Activated CD4-positive, alpha-beta T cell treated with anti-CD3 and anti-CD28 coated beads, Interleukin-2, amount 10 ng/mL, durations not matched to agents 7 days and 5 days (primary cell): ENCODE results near the gene ARL3. TPM values are rescaled to one million over a fixed set of nuclear protein-coding genes. Genes with fewer than 3 reads are reported as not detected.
"Not testable (repeated sequence)": the region's sequence is repeated elsewhere in the genome, so short reads cannot be mapped to it uniquely, and the experiment has no call there.

Experiments used
- CTCF ChIA-PET: fragments of 350-600 bp; sonication (Branson Sonifier 250); formaldehyde crosslinking; loops from one replicate; lab custom pipeline; 2021; ENCODE audit warnings: antibody characterized with exemption; lab: Charles Lee
- POLR2A ChIA-PET: fragments of 350-600 bp; sonication (Branson Sonifier 250); formaldehyde crosslinking; loops from one replicate; lab custom pipeline; 2021; ENCODE audit warnings: antibody characterized with exemption; lab: Charles Lee
- DNase-seq: peaks from one replicate; pipeline ENCODE4 v3.0.0-alpha.2; 2020
- H3K27ac Mint-ChIP-seq: one replicate; pipeline ENCODE4 v1.8.0; 2021; ENCODE audit warnings: mild to moderate bottlenecking, moderate library complexity, mixed read lengths
- H3K27me3 Mint-ChIP-seq: one replicate; pipeline ENCODE4 v1.8.0; 2021; ENCODE audit warnings: mixed read lengths
- H3K36me3 Mint-ChIP-seq: one replicate; pipeline ENCODE4 v1.8.0; 2021; ENCODE audit warnings: low read depth, mixed read lengths
- H3K4me1 Mint-ChIP-seq: one replicate; pipeline ENCODE4 v1.8.0; 2021; ENCODE audit warnings: mixed read lengths
- H3K4me3 Mint-ChIP-seq: one replicate; pipeline ENCODE4 v1.8.0; 2021; ENCODE audit warnings: mild to moderate bottlenecking, moderate library complexity, mixed read lengths
- H3K9me3 Mint-ChIP-seq: one replicate; pipeline ENCODE4 v1.8.0; 2021; ENCODE audit warnings: mixed read lengths
- total RNA-seq, 2 experiments: library from RNA; stranded (reverse); gene quantifications; one replicate each; pipeline ENCODE4 v1.2.3, GENCODE V29; 2021

Gene ARL3
- 1 to 10 TPM; 4.4 to 5.0 TPM for total RNA-seq

GRCh38 chr10:102713814-102714620 is at the start of gene ARL3:
ARL3 (minus strand) TSS chr10:102714397; CDS start chr10:102714275, 122 bp downstream.
- Mint-ChIP-seq H3K27me3 (no peaks in the 10 kb centered on the region), H3K36me3 (peaks cover 10% of the 10 kb centered on the region), H3K27ac (peak within 1 kb of the TSS; percentile 82), H3K4me3 (peak within 1 kb of the TSS; percentile 81), H3K4me1 (peaks cover 56% of the 10 kb centered on the region), H3K9me3 (no peaks in the 10 kb centered on the region)
- ChIA-PET CTCF (interaction anchor here (0.7 to 2.6 kb wide), 27 partner anchors 9 to 210 kb away, joined by 3 to 14 read pairs (median 4); partner anchors contain the start of genes CNNM2, SUFU and WBP1L), POLR2A (interaction anchor here (0.5 to 0.9 kb wide), 8 partner anchors 22 to 1204 kb away, joined by 3 to 4 read pairs (median 3); partner anchors contain the start of gene WBP1L)
- DNase-seq = peak; percentile 97

DNA sequence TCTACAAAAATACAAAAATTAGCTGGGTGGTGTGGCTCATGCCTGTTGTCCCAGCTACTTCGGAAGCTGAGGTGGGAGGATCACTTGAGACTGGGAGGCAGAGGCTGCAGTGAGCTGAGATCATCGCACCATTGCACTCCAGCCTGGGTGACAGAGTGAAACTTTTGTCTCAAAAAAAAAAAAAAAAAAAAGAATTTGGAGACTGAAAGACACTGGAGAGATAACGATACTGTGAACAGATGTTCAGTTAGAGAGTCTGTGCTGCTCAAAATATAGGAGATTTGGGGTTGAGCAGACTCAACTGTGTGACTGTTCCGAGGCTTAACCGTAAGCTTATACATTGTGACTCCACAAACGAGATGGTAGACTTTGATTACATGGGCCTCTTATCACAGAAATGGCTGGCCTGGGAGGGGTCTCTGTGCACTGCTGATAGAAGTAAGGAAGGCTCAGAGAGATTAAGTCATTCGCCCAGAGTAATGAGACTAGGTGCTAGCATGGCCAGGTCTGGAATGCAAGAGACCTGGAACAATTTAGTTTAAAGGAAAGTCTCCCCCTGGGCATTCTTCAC is 48.9 kb upstream of the ARL3 start:
- Mint-ChIP-seq H3K36me3 (peaks cover 38% of the 10 kb centered on the region), H3K27ac (peak overlapping the region; percentile 25), H3K9me3 (no peaks in the 10 kb centered on the region), H3K4me1 (peaks cover 30% of the 10 kb centered on the region), H3K27me3 (no peaks in the 10 kb centered on the region), H3K4me3 (no peak overlapping the region)
- no peak for DNase-seq
- ChIA-PET CTCF (interaction anchor here (0.6 to 1.7 kb wide), 5 partner anchors 11 to 647 kb away, joined by 3 read pairs; no protein-coding TSS in a partner anchor), POLR2A (no interaction called here)

- H3K27me3 Mint-ChIP-seq = no peaks in the 10 kb centered on the region
- no peak overlapping the region for H3K27ac Mint-ChIP-seq
- H3K9me3 Mint-ChIP-seq = no peaks in the 10 kb centered on the region
- H3K4me1 Mint-ChIP-seq = peaks cover 29% of the 10 kb centered on the region
- POLR2A ChIA-PET = no interaction called here
- CTCF ChIA-PET = interaction anchor here (0.5 to 1.7 kb wide), 5 partner anchors 11 to 264 kb away, joined by 3 read pairs; no protein-coding TSS in a partner anchor
- H3K4me3 Mint-ChIP-seq = no peak overlapping the region
- H3K36me3 Mint-ChIP-seq = peaks cover 38% of the 10 kb centered on the region
- no peak for DNase-seq
Observed at GRCh38 chr10:102762401-102763015, 48.3 kb upstream of the ARL3 start.

GRCh38 chr10:102761981-102762380 is 47.8 kb upstream of the ARL3 start:
- DNase-seq = no peak
- no peaks in the 10 kb centered on the region for H3K27me3 Mint-ChIP-seq
- CTCF ChIA-PET = interaction anchor here (0.5 to 1.3 kb wide), 2 partner anchors 10 to 264 kb away, joined by 3 read pairs; no protein-coding TSS in a partner anchor
- no peak overlapping the region for H3K27ac Mint-ChIP-seq
- H3K9me3 Mint-ChIP-seq = no peaks in the 10 kb centered on the region
- POLR2A ChIA-PET = no interaction called here
- H3K4me1 Mint-ChIP-seq = peaks cover 29% of the 10 kb centered on the region
- H3K36me3 Mint-ChIP-seq = peaks cover 38% of the 10 kb centered on the region
- H3K4me3 Mint-ChIP-seq = no peak overlapping the region

GRCh38 chr10:102759497-102760210 is 45.5 kb upstream of the ARL3 start:
- Mint-ChIP-seq H3K9me3 (no peaks in the 10 kb centered on the region), H3K4me1 (peaks cover 28% of the 10 kb centered on the region)
- POLR2A ChIA-PET = no interaction called here

GRCh38 chr10:102758933-102759262 is 44.7 kb upstream of the ARL3 start:
- Mint-ChIP-seq H3K4me1 (peaks cover 26% of the 10 kb centered on the region), H3K36me3 (peaks cover 17% of the 10 kb centered on the region)
- H3K27me3 Mint-ChIP-seq, H3K4me3 Mint-ChIP-seq, H3K27ac Mint-ChIP-seq, H3K9me3 Mint-ChIP-seq, DNase-seq, POLR2A ChIA-PET: not testable (repeated sequence)
- CTCF ChIA-PET = interaction anchor here (1.3 kb wide), 1 partner anchor 15 kb away, joined by 4 read pairs; the partner anchor contains the start of gene WBP1L

More at GRCh38 chr10:102759497-102760210, 45.5 kb upstream of the ARL3 start:
- no peak overlapping the region for H3K4me3 Mint-ChIP-seq
- no peaks in the 10 kb centered on the region for H3K27me3 Mint-ChIP-seq
- H3K27ac Mint-ChIP-seq = no peak overlapping the region
- CTCF ChIA-PET = interaction anchor here (1.3 kb wide), 1 partner anchor 16 kb away, joined by 4 read pairs; the partner anchor contains the start of gene WBP1L
- no peak for DNase-seq
- H3K36me3 Mint-ChIP-seq = peaks cover 23% of the 10 kb centered on the region

DNA sequence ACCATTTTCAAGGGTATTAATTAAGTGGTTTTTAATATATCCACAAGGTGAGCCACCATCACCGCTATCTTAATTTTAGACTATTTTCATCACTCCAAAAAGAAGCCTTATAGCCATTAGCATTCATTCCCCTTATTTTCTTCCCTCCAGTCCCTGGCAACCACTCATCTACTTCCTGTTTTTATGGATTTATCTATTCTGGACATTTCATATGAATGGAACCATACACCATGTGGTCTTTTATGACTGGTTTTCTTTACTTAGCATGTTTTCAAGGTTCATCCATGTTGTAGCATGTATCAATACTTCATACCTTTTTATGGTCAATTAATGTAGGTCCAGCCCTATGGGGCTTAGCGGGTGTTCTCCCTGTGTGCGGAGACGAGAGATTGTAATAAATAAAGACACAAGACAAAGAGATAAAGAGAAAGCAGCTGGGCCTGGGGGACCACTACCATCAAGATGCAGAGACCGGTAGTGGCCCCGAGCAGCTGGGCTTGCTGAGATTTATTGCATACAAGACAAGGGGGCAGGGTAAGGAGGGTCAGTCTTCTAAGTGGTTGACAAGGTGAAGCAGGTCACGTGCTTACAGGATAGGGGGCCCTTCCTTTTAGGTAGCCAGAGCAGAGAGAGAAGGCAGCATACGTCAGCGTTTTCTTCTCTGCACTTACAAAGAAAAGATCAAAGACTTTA is 44.2 kb upstream of the ARL3 start:
- Mint-ChIP-seq H3K27me3 (no peaks in the 10 kb centered on the region), H3K4me3 (no peak overlapping the region), H3K36me3 (peaks cover 16% of the 10 kb centered on the region), H3K4me1 (peaks cover 30% of the 10 kb centered on the region), H3K27ac (no peak overlapping the region), H3K9me3 (no peaks in the 10 kb centered on the region)
- ChIA-PET POLR2A (no interaction called here), CTCF (interaction anchor here (0.6 kb wide), 1 partner anchor 21 kb away, joined by 3 read pairs; no protein-coding TSS in a partner anchor)
- no peak for DNase-seq

DNA sequence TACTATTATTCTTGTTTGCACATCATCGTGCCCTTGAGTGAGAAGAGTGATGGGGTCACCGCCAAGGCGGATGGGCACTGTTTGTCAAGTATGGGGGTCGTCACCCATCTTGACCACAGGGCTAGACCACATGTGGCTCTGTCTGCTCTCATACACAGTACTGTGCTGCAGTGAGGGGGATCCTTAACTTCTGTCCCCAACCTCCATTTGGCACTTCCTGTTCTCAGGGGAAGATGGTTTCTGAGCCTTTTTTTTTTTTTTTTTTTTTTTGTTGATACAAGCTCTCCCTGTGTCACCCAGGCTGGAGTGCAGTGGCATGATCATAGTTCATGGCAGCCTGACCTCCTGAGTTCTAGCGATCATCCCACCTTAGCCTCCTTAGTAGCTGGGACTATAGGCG is 43.1 kb upstream of the ARL3 start:
- Mint-ChIP-seq H3K36me3 (peaks cover 12% of the 10 kb centered on the region), H3K27me3 (no peaks in the 10 kb centered on the region), H3K27ac (no peak overlapping the region), H3K4me1 (peaks cover 38% of the 10 kb centered on the region), H3K9me3 (no peaks in the 10 kb centered on the region), H3K4me3 (no peak overlapping the region)
- DNase-seq = no peak
- CTCF ChIA-PET = interaction anchor here (0.6 kb wide), 1 partner anchor 22 kb away, joined by 3 read pairs; no protein-coding TSS in a partner anchor
- POLR2A ChIA-PET = no interaction called here

DNA sequence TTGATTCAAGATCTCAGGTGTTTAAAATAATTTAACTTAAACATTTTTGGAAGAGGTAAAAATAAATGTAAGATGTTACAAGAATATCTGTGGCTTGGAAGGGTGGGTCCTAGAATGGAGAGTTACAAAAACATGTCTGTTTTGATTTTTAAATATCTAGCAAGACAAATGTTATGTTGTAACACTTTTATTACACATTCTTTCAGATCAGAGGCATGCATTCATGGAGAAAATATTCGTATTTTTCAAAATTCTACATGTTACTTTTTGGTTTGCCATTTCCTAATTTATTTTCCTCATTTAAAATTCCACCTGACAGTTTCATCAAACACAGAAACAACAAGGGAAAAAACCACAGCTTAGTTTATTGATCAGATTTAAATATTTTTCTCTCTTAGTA is 39.5 kb upstream of the ARL3 start:
- Mint-ChIP-seq H3K9me3 (no peaks in the 10 kb centered on the region), H3K27ac (no peak overlapping the region), H3K4me3 (no peak overlapping the region), H3K27me3 (no peaks in the 10 kb centered on the region), H3K36me3 (peaks cover 10% of the 10 kb centered on the region), H3K4me1 (peaks cover 46% of the 10 kb centered on the region)
- DNase-seq = no peak
- ChIA-PET CTCF (interaction anchor here (0.9 to 2.5 kb wide), 5 partner anchors 9 to 21 kb away, joined by 3 to 8 read pairs (median 5); no protein-coding TSS in a partner anchor), POLR2A (no interaction called here)

DNA sequence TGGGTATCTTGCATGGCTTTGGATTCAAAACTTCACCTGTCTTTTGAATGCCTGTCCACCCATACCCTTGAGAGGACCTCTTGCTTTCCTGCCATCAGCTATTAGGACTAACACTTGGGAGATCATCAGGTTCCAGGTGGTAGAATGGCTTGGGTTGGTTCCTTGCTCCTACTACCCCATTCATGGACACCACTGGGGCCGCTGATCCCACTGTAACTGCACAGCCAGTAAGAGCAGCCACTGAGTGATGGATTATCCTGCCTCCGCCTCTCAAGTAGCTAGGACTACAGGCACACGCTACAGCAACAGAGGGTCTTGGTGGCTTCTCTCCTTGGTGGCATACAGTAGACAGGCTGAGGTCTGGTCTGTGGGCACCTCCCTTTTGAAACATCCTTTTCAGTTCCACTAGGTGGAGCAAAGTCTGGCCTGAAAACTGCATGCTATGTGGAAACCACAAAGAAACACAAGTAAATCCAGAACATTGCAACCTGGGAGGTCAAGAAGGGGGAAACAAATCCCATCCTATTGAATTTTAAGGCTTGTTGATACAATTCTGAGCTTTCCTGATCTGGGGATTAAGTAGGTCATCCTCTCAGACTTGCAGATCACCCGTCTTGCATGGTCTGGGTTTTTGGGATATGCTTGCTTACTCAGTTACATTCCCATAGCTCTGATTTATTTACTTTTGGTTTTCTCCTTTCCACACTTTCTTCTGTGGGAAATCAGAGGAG is 38.9 kb upstream of the ARL3 start:
- H3K27ac Mint-ChIP-seq = no peak overlapping the region
- H3K27me3 Mint-ChIP-seq = no peaks in the 10 kb centered on the region
- H3K4me1 Mint-ChIP-seq = peaks cover 45% of the 10 kb centered on the region
- ChIA-PET CTCF (interaction anchor here (0.7 to 2.5 kb wide), 9 partner anchors 8 to 105 kb away, joined by 3 to 8 read pairs (median 4); partner anchors contain the start of genes ARL3 and SFXN2), POLR2A (no interaction called here)
- H3K9me3 Mint-ChIP-seq = no peaks in the 10 kb centered on the region
- H3K36me3 Mint-ChIP-seq = peaks cover 13% of the 10 kb centered on the region
- peak; percentile 42 for DNase-seq
- no peak overlapping the region for H3K4me3 Mint-ChIP-seq
